ELF-1 (cell line): ENCODE results near the gene MIER2.
A peak's percentile ranks its signal among the peaks of the same experiment; 100 is the strongest.

ENCODE experiments used
- DNase-seq: peaks from one replicate; pipeline ENCODE4 v3.0.0-alpha.2; 2016; ENCODE audit warnings: low read depth, low spot score

The MIER2 gene

DNA sequence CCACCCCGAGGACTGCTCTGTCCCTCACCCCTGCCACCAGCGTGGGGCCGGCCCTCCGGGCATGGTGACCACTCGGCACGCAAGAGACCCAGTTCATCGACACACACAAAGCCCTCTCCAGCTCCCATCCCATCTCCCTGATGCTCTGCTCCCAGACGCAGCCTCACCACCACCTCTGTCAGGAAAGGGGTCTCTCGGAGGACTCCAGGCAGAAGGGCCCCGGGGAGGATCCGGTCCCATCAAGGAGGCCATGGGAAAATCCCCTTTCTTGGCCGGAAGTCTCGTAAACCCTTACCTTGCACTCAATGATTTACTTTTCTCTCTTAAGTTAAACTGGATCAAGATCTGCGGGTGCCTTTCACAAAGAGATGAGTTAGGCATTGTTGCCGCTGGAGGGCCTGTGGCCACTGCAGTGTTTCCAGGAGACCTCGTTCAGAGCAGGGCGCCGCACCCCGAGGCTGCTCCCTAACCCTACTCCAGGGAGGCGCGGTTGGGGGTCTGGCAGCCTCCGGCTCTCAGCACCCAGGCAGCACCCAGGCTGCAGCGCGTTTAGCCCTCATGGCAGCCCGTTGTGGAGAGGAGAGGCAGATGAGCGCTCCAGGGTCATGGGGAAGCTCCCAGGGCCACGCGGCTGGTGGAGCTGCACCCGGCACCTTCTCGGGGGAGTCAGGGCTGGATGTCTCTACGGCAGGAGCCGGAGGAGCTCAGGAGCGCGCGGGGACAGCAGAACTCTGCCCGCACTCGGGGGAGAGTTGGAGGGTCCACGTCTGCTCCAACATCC, 33.4 kb upstream of the MIER2 start:
- no peak for DNase-seq

DNA sequence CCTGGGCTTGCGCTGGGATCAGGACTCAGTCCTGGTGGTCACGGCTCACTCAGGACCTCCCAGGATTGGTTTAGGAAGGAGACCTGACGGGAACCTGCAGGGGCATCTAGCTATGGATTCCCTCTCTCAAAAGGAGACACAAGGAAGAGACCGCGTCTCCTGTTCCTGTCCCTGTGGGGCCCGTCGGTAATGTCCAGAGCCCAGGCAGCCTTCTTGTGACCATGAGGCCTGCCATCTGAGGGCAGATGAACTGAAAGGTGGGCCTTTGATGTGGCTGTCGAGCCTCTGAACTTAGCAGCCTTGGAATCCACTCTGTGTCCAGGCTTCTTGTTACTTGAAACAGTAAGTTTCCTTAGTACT, 31.5 kb upstream of the MIER2 start:
- DNase-seq = no peak

DNA sequence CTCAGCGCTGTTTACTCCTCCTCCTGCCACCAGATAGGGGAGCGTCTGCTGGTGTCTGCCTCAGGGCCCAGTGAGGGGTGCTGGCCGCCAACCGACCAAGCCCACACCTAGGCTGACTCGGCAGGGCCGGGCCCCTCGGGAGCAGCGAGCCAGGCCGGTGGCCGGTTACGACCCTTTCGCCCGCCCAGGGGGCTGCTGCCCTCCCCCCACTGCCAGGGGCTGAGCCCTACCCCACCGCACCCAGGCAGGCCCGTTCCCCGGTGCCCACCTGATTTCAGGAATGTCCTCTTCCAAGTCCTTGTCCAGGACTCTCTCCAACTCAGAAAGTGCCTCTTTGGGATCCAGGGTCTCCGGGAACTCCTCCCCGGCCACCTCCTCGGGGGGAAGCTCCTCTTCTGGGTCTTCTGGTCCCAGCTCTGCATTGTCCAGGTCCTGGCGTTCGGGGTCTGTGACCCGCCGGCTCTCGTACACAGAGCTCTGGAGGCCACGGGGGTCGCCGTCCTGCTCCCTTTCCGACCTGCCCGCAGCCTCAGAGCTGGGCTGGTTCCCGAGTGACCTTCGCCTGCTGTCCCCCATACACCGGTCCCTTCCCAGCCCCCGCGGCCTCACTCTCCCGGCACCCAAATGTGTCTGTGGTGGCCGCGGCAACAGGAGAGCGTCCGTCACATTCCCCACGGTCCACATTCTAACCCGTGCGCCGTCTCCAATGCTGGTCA, 31.0 kb upstream of the MIER2 start:
- no peak for DNase-seq

DNA sequence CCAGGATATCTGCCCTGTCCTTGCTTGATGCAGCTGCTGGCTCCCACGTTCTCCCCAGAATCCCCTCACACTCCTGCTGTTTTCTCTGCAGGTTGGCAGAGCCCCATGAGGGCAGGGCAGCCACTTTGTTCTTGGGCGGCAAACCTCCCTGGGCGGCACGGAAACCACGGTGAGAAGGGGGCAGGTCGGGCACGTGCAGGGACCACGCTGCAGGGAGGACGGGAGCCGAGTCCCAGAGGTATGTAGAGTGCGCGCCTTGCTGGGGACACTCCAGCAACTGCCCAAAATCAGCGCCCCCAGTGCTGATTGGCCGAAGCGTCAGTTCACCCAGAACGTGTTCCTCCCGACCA, 30.3 kb upstream of the MIER2 start:
- no peak for DNase-seq

DNA sequence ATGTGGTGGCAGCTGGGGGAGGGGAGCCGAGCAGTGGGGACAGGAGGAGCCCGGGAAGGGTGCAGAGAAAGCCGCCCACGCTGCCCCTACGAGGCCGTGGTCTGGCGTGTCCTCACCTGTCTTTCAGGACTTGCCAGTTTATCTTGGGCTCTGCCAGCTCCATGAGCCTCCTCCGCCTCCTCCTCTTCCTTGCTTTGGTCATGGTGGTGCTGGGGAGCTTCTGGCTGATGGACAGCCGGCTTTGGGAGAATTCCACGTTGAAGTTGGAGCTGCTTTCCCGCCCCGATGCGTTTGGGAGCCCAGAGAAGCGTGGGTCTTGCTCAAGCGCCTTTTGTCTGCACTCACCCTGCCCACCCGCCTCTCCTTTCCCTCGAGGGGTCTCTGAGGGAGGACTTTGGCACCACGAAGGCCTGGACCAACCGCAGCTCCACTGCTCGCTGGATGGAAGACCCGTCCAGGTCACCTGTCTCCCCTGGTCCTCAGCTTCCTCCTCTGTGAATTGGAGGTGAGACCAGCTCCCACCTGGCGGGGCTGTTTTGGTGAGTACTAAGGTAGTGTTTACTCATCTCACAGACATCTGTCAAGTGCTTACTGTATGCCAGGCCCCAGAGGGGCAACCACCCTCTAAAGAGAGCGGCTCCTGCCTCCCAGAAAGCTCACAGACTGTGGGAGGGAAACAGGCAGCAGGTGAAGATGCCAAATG, 29.7 kb upstream of the MIER2 start:
- DNase-seq = no peak

DNA sequence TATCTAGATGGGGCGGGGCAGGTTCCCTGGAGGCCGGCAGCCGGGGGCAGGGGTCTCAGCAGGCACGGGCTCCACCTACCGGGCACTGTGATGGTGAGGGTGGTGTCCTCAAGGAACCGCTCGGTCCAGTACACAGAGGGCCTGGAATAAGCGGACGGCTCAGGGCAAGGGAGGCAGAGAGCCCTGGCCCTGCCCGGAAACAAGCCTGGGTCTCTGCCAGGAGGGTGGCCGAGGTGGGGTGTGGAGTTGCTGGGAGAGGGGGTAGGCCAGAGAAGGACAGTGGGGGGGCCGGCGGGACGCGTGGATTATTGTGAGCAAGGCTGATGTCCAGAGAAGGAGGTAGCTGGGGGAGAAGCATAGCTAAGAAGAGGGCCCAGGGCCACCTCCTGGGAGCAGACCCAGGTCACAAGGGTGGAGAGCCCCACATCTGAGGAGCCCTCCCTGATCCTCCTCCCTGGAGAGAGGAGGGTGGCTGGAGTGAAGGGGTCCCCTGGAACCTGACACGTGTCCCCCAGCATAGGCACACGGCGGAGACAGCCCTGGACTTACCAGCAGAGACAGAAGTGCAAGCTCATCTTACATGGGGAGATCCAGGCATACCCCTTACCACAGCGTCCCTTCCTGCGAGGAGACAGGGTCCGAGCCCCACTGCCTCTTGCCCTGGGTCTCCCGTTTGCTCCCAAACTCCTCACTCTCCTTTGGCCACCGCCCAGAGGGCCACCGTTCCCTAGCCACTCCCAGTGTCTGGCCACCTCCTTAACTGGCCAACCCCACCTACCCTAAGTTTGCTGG, 29.0 kb upstream of the MIER2 start:
- DNase-seq = peak; percentile 40

DNA sequence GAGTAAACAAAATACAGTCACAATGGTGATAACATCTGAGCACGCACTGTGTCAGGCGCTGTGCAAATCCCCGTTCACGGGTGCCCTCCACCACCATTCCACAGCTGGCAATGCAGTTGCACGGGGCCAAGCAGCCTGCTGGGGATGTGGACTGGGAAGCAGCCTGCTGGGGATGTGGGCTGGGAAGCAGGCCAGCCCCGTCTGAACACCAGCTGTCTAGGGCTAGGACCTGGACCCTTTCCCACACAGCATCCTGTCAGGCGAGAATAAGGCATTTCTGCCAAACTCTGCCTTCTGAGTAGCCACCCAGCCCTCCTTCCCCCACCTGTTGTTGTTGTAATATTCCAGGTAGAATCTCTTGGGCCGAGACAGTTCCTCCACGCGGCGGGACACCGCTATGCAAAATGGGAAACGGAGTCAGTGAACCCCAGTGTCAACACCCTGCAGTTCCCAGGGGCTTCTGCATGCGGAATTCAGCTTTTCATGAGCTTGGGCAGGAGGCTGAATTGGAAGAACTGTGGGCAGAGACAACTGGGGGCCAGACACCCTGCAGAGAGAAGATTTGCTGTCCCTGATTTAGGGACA, 27.8 kb upstream of the MIER2 start:
- no peak for DNase-seq

DNA sequence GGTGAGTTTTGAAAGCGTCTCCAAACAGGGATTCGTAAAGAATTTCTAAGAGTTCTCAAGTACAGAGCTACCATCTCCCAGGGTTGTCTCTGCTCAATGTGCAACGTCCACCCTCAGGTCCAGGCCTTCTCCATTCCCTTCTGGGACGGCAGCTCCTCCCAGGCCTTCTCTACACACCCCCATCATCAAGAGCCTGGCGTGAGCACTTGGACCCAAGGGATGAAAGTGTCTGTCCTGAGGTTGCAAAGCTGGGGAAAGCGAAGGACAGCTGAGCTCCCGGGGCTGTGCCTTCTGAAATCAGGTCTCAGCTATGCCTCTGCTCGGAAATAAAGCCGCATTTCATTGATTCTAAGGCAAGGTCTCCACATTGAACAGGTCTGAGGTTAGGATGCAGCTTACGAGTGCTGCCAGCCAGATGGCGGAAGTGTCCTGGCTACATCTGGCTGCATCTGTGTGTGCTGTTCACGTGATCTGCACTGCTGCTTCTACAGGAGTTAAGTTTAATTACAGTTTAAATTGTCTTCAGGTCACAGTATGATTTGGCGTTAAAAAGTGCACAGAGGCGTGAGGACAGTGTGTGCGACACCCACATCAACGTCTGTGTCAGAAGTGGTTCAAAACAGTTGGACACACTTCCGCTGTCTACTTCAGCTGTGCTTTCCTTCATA, 27.0 kb upstream of the MIER2 start:
- no peak for DNase-seq

DNA sequence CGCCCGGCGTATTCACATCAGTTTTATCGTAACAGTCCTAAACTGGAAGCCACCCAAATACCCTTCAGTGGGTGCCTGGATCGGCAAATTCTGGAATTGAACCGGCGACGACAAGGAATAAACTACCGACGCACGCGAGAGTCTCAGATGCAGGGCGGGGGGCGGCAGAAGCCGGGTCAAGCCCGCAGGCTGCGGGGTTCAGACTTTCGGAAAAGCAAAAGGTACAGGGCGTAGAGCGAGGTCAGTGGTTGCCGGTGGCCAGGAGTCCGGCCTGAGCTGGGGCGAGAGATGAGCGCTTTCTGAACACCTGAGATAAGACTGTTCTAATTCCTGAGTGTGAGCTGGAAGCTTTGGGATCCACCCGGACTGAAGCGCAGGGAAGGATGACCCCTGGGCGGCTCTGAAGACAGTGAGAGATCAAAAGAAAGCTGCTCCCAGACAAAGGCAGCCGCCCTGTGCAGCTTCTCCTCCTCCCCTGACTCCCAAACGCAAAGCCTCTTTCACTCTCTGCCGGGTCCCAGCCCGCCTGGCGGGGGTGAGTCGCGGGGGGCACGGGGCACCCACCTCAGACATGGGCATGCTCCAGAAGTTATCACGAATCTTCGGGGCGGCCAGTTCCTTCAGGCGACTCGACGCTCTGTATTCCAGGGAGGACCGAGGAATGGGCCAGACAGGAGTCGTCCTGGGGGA, 26.2 kb upstream of the MIER2 start:
- no peak for DNase-seq

DNA sequence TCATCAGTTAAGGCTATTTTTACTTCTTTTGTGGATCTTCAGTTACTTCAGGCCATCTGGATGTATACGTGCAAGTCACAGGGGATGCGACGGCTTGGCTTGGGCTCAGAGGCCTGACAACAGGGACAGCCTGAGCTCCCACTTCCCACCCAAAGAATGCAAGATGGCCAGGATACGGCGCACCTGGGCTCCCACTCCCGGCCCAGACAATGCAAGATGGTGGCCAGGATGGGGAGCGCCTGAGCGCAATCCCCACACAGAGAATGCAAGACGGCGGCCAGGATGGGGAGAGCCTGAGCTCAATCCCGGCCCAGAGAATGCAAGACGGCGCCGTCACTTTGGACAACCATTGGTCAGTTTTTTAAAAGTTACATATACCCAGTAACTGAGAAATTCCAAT, 25.3 kb upstream of the MIER2 start:
- DNase-seq = no peak

DNA sequence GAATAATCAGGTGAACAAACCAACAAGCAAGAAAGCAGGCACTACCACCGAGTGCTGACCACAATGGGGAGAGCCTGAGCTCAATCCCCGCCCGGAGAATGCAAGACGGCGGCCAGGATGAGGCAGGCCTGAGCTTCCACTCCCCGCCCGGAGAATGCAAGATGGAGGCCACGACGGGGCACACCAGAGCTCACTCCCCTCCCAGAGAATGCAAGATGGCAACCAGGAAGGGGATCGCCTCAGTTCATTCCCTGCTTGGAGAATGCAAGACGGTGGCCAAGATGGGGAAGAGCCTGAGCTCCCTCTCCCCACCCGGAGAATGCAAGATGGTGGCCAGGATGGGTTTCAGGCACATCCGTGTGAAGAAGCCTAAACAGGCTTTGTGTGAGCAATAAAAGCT, 24.7 kb upstream of the MIER2 start:
- DNase-seq = no peak

DNA sequence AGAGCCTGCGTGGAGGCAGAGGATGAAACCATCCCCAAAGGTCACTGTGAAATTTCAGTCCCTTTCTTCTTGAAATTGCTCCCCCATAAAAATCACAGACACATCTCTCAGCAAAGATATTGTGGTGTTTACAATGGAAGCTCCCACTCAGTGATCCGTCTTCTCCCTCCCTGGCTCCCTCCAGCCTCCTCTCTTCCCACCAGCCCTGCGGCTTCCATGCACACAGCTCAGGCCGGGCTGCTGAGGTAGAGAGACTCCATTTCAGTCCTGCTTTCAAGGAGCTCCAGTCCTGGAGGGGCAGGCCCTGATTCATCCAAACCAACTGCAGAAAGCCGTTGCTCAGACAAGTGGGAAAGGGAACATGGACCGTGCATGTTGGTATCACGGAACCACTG, 24.0 kb upstream of the MIER2 start:
- no peak for DNase-seq

DNA sequence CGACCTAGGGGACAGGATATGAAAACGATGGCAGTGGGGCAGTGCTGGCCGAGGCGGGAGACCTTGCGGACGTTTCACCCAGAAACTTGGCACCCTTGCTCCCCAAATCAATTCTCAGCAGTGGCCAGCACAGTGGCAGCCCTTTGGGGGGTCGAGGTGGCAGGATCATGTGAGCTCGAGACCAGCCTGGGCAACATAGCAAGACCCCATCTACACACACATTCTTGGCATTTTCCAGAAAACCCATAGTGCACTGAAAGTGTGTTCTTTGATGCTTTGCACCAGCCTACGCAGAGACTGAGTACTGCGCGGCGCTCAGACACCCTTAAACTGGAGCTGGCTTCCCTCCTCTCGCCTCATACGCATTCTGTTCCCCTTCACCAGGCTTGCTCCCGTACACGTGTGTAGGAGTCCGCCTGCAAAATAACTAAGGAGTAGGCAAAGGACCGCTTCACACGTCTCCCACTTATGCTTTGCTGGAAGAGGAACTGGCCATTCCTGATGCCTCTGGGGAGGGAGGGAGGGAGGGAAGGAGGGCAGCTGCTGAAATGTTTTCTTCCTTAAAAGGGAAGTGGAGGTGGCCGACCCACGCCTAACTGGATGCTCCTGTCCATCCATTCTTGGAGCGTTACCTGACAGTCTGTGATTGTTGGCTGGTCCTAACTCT, 23.5 kb upstream of the MIER2 start:
- DNase-seq = no peak

DNA sequence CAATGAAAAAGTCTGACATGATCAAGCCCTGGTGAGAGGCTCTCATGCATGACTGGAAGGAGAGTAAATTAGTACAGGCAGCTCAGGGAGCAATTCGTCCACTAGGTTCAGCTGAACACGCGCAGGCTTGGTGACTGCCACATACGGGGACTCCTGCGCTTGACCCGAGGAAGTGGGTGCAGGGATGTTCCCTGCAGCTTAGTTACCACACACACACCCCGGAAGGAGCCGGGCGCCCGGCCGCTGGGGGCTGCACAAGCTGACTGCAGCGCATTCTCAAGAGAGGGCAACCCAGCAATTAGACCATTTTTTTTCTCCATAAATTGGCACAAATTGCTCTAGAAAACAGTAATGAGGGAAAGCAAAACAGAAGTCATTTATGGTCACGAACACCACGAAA, 23.0 kb upstream of the MIER2 start:
- DNase-seq = no peak

DNA sequence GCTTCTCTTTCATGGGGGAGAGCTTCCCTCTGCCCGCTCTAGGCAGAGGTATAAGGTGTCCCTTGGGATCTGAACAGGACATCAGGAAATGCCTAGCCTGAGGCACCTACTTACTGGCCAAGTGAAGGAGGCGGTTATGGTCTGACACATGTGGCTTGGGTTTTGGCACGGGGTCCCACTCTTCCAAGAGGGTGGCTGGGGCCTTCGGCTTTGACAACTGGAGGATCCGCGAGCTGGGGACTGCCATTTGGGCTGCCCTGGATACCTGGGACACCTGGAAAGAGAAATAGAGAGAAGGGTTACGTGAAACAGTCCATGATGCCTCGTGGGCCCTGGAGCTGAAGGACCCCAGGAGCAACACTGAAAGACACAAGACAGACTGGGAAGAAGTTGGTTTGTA, 22.4 kb upstream of the MIER2 start:
- DNase-seq = no peak

DNA sequence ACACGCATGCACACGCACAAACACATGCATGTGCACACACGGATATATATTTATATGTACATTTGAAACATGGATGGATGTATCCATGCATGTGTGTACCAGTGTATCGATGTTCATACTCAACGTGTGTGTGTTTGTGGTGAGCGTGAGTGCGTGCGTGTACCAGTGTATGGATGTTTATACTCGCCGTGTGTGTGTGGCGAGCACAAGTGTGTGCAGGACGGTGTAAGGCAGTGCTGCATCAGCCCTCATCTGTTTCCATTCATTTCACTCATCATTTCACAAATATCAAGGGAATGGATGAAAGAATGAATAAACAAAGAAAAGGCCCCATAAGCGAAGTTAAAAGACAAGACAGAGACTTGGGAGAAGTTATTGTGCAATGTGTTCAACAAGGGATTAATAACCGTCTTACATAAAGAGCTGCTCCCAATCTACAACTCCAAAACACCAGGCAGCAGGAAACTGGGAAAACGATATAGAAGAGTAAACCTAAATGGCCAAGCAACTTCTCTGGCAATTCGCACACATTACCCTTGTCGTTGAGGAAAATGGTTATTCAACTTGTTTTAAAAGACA, 21.7 kb upstream of the MIER2 start:
- no peak for DNase-seq

DNA sequence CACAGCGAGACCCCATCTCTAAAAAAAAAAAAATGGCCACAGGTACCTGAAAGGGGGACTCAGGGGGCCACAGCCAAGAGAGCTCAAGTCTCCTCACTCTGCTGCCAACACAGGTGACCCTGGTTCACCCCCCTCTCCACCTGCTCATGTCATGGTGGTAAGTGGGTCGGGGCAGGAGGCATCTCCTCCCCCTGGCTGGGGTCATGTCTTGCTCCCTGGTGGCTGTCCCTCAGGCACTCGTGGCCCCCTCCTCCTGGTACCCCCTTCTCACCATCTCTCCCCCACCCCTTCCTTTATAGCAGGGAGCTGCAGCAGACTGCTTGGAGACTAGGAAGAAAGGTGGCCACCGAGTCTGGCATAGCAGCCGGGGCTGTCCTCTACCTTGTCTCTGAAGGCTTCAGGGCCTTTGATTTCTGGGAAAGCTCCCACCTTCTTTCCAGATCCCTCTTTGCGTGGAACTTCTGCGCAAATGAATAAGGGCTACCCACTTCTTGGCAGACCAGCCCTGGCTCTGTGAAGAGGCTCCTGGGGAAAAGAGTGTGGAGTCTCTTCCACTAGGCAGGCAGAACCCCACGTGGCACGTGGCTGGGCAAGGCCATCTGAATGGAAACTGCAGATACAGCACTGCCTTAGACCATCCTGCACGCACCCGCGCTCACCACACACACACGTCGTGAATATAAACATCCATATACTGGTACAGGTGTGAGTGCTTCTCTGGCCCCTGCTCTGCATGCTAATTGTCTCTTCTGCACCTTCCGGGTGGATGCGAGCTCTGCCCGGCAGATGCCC, 20.1 kb upstream of the MIER2 start:
- DNase-seq = no peak

DNA sequence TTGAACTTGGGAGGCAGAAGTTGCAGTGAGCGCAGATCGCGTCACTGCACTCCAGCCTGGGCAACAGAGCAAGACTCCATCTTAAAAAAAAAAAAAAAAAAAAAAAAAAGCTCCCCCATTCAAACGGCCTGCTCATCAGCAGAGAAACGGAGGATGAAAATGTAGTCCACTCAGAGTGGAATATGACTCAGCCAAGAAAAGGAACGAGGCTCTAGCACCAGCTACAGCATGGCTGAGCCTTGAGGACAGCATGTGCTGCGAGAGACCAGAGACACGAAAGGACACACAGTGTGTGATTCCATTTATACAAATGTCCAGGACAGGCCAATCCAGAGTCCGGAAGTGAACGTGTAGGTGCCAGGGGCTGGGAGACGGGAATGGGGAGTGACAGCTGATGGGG, 18.1 kb upstream of the MIER2 start:
- DNase-seq = no peak

DNA sequence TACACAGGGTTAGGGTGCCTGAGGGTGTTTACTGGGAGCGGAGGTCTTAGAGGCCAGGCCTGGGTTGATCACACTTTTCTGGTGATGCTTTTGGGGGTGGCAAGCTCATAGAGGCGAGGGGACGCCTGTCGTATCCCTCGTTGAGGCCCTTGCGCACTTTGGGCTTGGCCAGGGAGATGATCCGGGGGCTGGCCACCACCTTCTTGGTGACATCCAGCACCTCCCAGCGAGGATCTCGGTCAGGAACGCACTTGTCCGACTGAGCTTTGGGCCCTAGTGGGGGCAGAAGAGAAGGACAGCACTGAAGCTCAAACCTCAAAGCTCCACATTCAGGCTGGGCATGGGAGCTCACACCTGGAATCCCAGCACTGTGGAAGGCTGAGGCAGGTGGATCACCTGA, 17.6 kb upstream of the MIER2 start:
- DNase-seq = no peak
